ENCODE measurements around the gene IDE.

IDE gene

GRCh38 chr10:92552310-92552709 is 21.6 kb downstream of the IDE start:
- Histone ChIP-seq H3K36me3 (ENCODE audit: control insufficient read depth, insufficient read depth, low read length) (peaks cover 3% of the 10 kb centered on the region), H3K4me3 (replicated peaks; ENCODE audit: low read depth, low read length) (no peak overlapping the region), H3K27me3 (replicated peaks; ENCODE audit: control insufficient read depth, insufficient read depth, low read length) (no peaks in the 10 kb centered on the region)
- TF ChIP-seq, protein P1, sequence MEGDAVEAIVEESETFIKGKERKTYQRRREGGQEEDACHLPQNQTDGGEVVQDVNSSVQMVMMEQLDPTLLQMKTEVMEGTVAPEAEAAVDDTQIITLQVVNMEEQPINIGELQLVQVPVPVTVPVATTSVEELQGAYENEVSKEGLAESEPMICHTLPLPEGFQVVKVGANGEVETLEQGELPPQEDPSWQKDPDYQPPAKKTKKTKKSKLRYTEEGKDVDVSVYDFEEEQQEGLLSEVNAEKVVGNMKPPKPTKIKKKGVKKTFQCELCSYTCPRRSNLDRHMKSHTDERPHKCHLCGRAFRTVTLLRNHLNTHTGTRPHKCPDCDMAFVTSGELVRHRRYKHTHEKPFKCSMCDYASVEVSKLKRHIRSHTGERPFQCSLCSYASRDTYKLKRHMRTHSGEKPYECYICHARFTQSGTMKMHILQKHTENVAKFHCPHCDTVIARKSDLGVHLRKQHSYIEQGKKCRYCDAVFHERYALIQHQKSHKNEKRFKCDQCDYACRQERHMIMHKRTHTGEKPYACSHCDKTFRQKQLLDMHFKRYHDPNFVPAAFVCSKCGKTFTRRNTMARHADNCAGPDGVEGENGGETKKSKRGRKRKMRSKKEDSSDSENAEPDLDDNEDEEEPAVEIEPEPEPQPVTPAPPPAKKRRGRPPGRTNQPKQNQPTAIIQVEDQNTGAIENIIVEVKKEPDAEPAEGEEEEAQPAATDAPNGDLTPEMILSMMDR (IDR thresholded peaks at IDR 0.05; ENCODE audit: insufficient read depth, low read length, poor library complexity, severe bottlenecking), result peak; percentile 51
- DNase-seq (ENCODE audit: extremely low read depth, insufficient read length), result no peak

DNA sequence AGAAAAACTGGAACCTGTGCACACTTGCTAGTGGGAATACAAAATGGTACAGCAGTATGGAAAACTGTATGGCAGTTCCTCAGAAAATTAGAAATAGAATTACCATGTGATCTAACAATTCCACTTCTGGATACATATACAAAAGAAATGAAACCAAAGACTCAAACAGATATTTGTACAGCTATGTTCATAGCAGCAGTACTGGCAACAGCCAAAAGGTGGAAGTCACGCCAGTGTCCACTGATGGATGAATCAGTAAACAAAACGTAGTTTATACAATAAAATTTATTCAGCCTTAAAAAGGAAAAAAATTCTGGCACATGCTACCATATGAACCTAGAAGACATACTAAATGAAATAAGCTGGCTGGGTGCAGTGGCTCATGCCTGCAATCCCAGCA is 23.0 kb downstream of the IDE start:
- no peaks in the 10 kb centered on the region for H3K27me3 ChIP-seq (replicated peaks; ENCODE audit: control insufficient read depth, insufficient read depth, low read length)
- TF ChIP-seq, protein P1 (IDR thresholded peaks at IDR 0.05; ENCODE audit: insufficient read depth, low read length, poor library complexity, severe bottlenecking), result no peak
- DNase-seq (ENCODE audit: extremely low read depth, insufficient read length), result no peak
- no peak overlapping the region for H3K4me3 ChIP-seq (replicated peaks; ENCODE audit: low read depth, low read length)
- H3K36me3 ChIP-seq (ENCODE audit: control insufficient read depth, insufficient read depth, low read length), result peaks cover 3% of the 10 kb centered on the region

DNA sequence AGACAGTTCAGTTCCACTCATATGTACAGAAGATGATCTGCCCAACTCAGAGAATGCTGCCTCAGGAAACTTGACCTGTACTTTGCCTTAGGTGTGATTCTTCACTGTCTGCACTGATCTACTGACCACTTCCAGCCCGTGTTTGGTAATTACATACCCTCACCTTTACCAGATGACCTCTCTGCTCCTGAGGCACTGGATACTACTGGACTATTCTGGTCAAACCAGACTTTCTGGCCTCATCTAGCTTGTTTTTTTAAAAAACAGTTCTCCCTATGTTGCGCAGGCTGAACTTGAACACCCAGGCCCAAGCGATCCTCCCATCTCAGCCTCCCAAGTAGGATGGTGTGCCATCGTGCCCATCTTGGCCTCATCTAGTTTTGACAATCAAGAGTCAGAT is 26.2 kb downstream of the IDE start:
- TF ChIP-seq, protein P1 (IDR thresholded peaks at IDR 0.05; ENCODE audit: insufficient read depth, low read length, poor library complexity, severe bottlenecking), result no peak
- Histone ChIP-seq H3K36me3 (ENCODE audit: control insufficient read depth, insufficient read depth, low read length) (no peaks in the 10 kb centered on the region), H3K4me3 (replicated peaks; ENCODE audit: low read depth, low read length) (no peak overlapping the region), H3K27me3 (replicated peaks; ENCODE audit: control insufficient read depth, insufficient read depth, low read length) (no peaks in the 10 kb centered on the region)
- DNase-seq (ENCODE audit: extremely low read depth, insufficient read length), result no peak

GRCh38 chr10:92545556-92545955 is 28.3 kb downstream of the IDE start:
- DNase-seq (ENCODE audit: extremely low read depth, insufficient read length), result no peak
- TF ChIP-seq, protein P1 (IDR thresholded peaks at IDR 0.05; ENCODE audit: insufficient read depth, low read length, poor library complexity, severe bottlenecking), result no peak
- Histone ChIP-seq H3K4me3 (replicated peaks; ENCODE audit: low read depth, low read length) (no peak overlapping the region), H3K27me3 (replicated peaks; ENCODE audit: control insufficient read depth, insufficient read depth, low read length) (no peaks in the 10 kb centered on the region), H3K36me3 (ENCODE audit: control insufficient read depth, insufficient read depth, low read length) (no peaks in the 10 kb centered on the region)

- DNase-seq (ENCODE audit: extremely low read depth, insufficient read length), result no peak
- TF ChIP-seq, protein P1 (IDR thresholded peaks at IDR 0.05; ENCODE audit: insufficient read depth, low read length, poor library complexity, severe bottlenecking), result no peak
- Histone ChIP-seq H3K4me3 (replicated peaks; ENCODE audit: low read depth, low read length) (no peak overlapping the region), H3K27me3 (replicated peaks; ENCODE audit: control insufficient read depth, insufficient read depth, low read length) (no peaks in the 10 kb centered on the region), H3K36me3 (ENCODE audit: control insufficient read depth, insufficient read depth, low read length) (no peaks in the 10 kb centered on the region)
Observed at GRCh38 chr10:92544296-92544695, 29.6 kb downstream of the IDE start.

DNA sequence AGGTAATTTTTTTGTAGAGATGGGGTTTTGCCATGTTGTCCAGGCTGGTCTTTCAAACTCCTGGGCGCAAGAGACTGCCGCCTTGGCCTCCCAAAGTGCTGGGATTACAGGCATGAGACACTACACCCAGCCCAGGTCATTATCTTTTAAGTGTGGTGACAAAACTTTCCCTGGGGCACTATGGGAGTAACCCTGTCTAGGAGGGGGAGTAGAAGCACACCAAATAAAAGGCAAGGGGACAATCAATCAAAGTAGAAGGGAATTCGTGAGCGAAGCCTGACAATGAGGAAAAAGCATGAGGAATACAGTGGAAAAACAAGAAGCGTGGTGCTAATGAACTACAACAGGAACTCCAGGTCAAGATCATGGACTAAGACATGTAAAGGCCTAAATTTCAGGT is 31.4 kb downstream of the IDE start:
- Histone ChIP-seq H3K27me3 (replicated peaks; ENCODE audit: control insufficient read depth, insufficient read depth, low read length) (no peaks in the 10 kb centered on the region), H3K36me3 (ENCODE audit: control insufficient read depth, insufficient read depth, low read length) (no peaks in the 10 kb centered on the region; the same call in 1 of the 2 replicates), H3K4me3 (replicated peaks; ENCODE audit: low read depth, low read length) (no peak overlapping the region)
- no peak for DNase-seq (ENCODE audit: extremely low read depth, insufficient read length)
- TF ChIP-seq, protein P1 (IDR thresholded peaks at IDR 0.05; ENCODE audit: insufficient read depth, low read length, poor library complexity, severe bottlenecking), result no peak

Measured in GM06990 (cell line).